Fibroblast of skin of right biceps (primary cell): ENCODE results near the gene PRKAR1B.
A peak's percentile ranks its signal among the peaks of the same experiment; 100 is the strongest.

Source experiments
- DNase-seq: peaks from one replicate; pipeline ENCODE4 v3.0.0-alpha.2; 2013

The PRKAR1B gene

DNA sequence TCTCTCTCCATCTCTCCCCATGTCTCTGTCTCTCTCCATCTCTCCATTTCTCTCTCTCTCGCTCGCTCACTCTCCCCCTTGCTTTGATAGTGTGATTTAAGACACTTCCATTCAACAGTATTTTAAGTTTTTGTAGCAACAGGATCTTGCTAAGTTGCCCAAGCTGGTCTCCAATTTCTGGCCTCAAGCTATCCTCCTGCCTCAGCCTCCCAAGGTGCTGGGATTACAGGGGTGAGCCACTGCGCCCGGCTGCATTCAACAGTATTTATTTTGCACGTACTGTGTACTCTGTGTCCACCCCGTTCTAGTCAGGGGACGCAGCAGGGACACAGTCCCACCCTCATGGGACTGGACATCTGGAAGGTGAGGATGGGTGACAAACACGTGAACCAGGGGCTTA lies 193.0 kb downstream of the PRKAR1B start:
- DNase-seq: no peak

DNA sequence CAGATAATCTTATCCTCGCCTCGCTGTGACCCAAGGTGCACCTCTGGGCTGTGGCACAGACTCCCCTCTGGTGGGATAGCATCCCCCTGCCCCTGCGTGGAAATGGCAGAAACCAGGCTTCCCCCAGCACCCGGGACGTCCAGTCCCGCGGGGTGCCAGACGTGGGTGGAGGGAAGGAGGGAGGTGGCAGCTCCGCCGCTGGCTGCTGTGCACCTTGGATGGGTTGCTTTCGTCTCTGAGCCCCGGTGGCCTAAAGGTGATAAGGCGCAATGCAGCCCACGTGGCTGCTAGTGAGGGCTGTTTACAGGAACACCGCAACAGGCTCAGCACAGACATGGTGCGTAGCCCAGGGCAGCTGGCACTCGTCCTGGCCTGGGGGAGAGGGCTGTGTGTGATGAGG lies 193.8 kb downstream of the PRKAR1B start:
- DNase-seq: no peak

DNA sequence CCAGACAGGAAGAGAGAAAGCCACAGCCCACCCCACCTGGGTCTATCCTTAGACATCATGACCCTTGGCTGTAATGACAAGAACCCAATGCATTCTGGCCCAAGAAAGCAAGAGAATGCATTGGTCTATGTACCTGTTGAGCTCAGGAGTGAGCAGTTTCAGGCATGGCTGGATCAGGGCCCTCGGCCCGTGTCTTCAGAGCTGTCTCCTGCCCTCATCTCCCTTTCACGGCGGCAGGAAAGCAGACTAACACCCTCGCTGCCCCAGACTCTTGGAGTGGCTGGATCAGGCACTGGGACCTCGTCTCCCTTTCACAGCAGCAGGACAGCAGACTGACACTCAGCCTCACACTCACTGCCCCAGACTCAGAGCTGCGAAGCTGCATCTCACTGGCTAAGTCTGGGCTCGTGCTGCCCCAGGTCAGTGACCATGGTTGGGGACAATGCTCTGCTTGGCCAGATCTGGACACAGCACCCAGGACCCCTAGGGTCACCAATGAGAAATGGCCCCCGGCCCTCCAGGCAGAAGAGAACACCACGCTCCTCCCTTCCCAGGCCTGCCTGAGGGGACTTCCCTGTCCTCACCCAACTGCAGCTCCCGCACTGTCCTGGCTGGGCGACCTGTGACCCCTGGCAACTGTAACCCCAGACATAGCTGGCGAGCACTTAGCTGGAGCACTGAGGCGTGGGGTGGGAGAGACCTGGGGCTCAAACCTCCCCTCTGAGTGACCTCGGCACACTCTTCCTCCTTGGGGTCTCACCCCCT lies 194.5 kb downstream of the PRKAR1B start:
- DNase-seq: no peak

DNA sequence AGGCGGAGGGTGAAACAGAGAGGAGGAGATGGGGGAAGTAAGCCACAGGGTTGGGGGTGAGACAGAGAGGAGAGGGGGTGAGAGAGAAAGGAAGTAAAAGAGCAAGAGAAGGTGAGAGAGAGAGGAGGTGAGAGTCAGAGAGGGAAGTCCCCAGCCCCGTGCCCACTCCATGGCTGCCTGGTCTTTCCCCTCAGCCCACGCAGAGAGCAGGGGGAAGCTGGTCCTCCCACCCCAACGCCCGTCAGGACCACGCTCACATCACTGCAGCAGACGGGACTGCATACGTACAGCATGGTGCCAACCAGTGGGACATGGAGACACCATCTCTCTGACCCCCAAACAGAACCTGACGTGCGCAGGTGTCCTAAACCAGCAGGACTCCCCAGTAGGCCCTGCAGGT lies 195.3 kb downstream of the PRKAR1B start:
- no peak for DNase-seq

DNA sequence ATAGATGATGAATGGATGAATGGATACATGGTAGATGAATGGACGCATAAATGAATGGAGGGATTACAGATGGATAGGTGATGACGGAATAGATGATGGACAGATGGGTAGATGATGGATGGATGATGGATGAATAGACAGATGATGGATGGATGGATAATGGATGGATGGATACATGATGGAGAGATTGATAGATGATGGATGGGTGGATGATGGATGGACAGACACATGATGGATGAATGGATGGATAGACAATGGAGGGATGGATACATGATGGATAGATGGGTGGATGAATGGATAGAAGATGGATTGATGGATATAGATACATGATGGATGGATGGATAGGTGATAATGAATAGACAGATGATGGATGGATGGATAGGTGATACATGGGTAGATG lies 198.6 kb downstream of the PRKAR1B start:
- no peak for DNase-seq

DNA sequence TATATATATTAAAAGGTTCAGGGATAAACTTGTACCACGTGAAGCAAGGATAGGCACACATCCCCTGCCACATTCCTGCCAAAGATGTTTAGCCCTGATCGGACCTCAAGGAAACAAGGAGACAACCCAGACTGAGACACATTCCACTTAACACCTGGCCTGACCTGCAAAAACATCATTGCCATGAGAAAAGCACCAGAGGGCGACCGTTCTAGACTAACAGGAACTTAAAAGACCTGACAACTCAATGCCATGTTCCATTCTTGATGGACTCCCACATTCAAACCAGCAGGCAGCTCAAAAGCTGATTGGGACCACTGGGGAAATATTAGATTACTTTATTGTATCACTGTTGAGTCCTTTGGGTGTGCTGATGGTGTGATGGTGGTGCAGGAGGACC lies 199.4 kb downstream of the PRKAR1B start:
- DNase-seq: no peak

DNA sequence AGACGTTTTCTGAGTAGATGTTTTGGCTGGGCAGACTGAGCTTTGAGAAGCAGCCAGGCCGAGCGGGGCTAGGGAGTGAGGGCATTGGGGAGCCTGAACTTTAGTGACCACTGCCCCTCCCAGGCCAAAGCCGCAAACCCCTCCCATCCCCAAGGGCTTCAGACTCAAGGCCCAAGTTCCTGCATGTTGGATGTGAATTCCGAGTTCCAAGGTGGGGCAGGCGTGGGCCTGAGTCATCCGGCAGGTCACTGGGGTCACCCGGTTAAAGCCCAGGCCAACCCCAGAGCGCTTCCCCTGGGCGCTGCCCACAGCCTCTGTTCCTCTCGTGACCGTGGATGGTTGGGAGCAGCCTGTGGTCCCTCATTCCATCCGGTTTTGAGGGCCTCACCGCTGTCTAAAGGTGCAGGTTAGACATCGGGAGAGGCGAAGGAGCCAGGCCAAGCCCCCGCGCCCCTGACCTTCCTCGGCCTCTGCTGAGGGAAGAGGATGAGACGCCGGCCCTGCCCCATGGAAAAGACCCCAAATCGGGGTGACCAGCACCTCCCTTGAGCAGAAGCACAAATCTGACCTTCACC lies 200.5 kb downstream of the PRKAR1B start:
- DNase-seq: no peak

DNA sequence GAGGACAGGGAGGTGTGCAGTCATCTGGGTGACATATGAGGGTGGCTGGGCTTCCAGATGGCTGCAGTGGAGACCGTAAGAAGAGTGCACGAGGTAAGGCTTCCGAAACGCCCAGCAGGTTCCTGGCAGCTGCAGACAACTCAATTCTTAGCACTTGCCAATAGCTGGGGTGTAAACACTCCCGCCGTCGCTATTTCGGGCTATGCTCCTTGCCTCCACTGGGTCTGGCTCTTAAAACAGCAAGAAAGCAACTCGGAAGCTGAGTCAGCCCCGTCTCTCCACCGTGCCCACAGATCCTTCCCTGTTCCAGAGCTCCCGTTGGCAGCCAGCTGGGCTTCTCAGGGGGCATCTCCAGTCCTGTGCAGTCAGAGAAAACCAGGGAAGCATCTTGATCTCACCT lies 201.3 kb downstream of the PRKAR1B start:
- DNase-seq: no peak

DNA sequence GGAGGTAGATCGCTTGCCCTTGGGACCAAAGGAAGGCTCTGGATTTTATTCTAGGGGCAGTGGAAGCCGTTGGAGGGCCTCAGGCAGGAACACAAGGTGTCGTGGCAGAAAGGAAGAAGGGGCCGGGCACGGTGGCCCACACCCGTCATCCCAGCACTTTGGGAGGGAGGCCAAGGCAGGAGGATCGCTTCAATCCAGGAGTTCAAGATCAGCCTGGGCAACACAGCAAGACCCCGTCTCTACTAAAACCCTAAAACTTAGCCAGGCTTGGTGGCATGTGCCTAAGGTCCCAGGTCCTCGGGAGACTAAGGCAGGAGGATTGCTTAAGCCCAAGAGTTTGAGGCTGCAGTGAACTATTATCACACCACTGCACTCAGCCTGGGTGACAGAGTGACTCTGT lies 202.3 kb downstream of the PRKAR1B start:
- no peak for DNase-seq

DNA sequence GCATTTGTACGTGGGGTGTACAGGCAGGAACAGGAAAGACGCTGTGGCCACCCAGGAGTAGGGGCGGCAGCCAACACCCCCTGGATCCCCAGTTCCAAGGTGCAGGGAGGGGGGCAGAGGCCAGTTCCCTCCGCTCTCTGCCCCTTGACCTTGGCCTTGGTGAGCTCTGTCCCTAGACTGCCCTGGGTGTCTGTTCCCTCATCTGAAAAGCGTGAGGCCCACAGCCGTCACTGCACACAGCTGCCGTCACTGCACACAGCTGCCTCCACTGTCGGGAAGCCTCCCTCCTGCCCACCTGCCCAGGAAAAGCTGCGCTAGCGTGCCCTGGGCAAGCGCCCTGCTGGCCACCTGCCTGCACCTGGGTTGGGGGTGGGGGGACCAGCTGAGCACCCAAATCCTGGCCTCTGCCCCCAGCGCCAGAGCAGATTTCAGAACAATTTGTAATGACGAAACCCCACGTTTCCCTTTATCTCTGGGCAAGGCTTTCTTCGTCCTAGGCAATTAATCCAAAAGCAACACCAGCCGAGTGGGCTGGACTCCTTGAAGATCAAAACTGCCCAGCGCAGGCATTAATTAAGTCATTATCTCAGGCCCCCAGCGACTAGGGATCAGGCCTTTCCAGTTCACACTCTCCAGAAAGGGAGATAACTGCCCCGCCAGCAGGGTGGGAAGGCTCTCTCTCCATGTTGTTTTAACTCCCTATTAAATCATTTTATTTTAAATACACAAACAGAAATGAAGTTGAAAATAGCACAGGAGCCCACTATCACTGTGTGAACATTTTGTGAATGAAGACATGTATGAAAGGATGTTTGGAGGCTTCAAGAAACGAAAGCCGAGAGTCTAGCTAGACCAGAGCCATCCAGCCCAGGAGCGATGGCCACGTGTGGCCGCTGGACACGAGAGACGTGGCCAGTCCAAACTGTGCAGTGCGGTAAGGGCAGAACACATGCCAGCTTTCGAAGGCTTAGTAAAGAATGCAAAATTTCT lies 203.4 kb downstream of the PRKAR1B start:
- no peak for DNase-seq

DNA sequence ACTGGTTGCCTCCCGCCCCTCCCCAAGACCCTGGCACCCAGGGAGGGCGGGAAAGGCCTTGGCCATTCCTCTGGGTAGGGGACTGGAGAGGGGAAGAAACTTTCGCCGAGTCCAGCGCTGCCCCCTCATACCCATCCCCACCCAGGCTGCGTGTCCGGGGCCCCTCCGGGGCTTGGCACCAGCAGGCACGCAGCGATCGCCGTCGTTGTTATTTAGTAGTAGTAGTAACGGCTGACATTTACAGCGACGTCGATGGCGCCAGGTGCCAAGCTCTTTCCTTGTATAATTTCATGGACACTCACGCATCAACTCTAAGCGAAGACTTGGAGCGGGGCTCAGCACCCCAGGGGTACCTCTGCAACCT lies 204.1 kb downstream of the PRKAR1B start:
- no peak for DNase-seq

DNA sequence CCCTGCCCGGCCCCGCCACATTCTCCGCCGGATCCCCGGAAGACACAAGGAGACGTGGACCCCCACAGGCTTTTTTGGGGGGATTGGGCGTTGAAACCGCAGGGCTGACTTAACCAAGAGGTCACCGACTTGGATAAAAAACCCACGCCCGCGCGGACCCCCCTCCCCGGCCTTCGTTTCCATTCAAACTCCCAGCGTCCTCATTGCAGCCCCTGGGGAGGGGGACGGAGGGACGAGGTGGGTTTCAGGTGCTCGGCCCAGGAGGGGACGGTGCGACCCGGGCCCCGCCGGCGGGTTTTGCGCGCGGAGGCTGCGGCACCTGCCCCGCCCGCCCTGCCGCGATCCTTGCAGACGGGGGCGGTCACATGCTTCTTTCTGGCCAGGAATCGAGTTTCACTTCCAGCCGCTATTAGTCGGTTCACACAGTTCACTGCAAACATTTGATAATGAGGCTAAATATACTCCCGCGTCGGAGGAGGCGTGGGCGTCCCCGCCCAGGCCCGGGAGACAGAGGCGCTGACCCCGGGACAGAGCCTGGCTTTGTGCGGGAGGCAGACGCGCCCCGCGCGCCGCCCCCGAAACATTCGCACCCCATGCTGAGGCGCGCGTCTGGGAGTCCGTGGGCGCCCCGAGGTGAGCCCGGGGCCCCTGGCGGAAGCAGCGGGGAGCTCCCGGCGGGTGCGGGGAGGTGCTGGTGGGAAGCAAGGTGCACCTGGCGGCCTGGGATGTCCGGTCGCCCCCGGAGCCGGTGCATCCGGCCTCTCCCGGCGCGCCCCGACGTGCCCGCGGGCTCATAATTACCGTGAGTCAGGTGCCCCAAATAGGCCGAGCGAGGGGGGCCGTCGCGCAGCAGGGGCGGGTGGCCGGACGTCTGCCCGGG lies 204.8 kb downstream of the PRKAR1B start:
- DNase-seq: no peak

DNA sequence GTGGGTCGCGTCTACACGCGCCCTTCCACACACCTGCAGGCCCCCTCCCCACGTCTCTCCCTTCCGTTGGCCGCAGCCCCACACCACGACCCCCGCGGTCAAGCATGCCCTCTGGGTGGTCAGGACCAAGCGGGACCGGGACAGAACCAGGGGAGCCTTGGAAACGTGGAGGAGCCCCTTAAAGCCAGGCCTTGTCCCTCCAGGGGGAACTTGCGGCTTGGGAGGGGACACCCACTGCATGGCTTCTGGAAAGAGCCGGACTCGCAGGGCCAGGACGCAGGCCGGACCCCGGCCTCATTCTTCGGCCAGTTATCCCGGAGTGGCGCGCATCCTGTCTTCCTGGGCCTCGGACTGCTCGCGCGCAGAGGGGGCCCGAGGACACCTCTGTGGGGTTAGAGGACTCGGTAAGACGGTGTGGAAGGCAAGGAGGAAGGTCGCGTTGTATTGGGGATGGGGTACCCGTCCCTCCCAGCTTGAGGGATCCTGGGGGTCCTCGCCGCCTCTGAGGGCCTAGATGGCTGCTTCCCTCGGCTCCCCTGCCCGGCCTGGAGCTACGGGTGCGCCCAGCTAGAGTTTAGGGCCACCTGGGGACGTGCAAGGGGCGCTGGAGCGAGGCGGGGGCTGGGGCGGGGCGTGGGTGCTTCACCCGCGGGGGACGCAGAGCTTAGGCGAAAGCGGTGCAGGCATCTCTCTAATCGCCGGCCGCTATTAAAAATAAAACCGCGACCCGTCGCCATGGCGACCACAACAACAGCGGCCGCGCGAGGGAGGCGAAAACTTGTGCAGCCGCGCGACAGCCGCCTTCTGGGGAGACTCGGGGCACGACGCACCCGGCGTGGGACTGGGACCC lies 205.6 kb downstream of the PRKAR1B start:
- peak; percentile 43 for DNase-seq

DNA sequence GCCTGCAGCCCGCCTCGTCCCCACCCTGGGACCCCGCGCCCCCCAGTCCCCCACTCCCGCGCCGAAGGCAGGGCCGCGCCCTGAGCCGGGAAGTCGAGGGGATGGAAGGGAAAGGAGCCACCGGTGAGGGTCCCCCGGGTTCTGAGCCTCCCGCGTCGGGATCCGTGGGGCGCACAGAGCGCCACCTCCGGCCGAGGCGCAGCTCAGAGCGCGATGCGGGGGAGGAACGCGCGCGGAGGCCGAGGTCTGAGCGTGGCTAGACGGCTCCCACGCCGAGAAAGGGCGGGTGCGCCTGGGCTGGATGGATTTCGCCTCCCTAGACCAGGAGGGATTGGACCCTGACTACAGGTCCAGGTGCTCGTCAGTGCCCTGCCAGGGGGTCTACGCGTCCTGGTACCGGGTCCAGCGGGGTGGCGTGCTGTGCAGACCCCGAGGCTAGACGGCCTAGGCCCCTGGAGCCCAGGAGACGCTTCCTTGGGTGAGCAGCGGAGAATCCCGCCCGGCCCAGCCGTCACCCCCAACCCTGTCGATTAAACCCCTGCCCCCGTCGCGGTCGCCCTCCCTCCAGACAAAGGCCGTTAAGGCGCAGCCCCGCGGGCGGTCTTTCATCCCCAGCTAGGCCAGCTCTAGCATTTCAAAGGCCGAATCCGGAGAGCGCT lies 206.4 kb downstream of the PRKAR1B start:
- no peak for DNase-seq

DNA sequence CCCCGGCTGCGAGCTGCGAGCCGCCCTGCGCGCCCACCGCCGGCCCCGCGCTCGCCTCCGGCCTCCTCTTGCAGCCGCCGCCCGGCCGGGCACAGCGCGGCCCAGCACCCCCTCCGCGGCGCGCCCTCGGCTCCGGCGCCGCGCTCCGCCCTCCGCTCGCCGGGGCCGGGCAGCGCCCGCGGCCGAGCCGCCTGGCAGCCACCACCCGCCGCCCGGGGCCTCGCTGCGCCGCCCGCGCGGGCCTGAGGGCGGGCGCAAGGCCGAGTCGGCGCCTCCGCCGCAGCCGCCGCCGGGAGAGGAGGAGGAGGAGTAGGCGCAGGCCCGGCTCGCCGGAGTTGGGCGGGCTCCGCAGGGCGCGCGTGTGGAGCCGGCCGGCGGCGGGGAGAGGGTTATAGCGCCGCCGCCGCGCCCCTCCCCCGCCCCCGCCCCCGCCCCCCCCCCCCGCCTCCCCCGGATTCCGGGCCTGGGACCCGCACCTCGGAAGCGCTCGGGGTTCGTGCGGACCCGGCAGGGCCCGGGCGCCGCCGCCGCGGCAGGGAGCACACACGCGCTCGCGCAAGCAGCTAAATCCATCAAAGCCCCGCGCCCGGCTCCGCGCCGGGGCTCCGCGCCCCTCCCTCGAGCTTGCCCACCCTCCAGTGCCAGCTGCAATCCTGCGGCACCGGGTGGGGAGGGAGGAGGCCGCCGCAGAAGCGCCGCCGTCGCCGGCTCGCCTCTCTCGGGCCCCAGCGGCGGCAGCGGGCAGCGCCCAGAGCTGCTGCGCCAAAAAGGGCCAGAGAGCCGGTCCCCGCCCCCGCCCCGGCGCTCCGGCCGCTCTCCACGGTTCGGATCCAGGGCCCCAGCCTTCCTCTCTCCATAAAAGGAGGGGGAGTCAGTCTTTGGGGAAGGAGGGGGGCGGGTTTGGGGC lies 207.3 kb downstream of the PRKAR1B start, which contains the start of gene PDGFA:
Gene PDGFA (minus strand): TSS at position 363 of the 907 bp plus-strand sequence. CDS start 845 bp downstream, outside the sequence.
- peak; percentile 54 for DNase-seq

DNA sequence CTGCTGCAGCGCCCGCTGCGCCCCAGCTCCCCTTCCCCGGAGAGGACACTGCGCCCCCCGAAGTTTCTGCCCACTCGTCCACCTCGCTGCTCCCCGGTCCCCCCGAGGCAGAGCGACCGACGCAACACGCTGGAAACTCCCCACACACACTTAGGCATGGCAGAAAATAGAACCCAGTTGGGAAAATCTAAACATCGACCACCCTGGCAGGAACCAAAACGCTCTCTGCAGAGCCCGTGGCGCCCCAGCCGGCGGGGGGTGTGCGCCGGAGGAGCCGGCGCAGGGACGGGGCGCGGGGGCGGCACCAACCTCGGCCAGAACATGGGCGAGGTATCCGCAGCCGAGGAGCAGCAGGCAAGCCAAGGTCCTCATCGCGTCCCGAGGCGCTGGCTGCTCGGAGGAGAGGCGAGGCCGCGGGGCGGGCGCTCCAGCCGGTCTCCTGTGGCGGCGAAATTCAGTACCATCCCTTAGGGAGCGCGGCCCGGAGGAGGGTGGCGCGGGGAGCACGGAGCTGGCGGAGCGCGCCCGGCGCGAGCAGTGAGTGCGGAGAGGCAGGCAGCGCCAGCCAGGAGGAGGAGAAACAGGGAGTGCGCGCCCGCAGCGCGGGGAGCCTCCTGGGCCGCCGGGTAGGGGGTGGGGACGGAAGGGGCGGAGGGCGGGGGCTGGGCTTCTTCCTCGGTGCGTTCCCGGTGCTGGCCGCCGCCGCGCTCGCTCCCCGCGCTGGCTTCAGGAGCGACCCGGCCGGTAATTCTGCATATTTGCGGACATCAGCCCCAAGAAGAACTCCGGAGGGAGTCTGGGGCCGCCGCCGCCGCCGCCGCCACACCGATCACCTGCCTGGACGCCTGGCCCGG lies 208.2 kb downstream of the PRKAR1B start:
- peak; percentile 73 for DNase-seq

DNA sequence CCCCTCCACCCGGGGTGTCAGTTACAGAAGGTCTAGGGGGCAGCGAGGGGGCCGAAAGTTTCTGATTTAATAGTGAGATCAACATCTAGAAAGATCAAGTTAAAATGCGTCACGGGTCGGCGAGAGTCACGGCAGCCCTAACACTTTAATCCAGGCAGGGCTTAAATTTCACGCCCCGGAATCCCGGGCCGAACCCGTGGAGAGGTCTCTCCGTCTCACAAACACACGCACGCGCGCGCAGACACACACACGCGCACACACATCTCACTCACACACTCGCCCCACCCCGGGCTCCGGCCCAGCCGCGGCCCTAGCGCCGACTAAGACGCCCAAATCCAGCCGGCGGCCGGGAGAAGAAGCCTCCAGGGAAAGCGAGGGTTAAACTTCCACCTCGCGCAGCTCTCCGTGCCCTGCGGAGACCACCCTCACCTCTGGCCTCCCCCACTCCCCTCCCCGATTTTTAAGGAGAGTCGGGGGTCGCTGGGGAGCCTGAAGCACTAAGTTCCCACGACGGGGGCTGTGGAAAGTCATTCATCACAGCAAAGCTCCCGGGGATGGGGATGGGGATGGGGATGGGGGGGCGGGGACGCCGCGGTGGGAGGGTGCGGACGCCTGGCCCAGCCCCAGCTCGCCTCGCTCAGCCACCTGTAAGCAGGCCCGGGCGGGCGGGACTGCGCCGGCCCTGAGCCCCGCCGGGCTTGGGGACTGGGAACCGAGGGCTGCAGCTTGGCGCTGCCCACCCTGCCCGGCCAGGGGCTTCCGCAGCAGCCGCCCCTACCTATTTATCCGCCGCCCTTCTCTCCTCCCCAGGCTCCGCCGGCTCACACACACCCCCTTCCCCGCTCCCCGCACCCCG lies 209.1 kb downstream of the PRKAR1B start:
- DNase-seq: peak; percentile 55
